GM21723 (cell line): ENCODE data around the gene SPATA4.
"Not testable (repeated sequence)": the region's sequence is repeated elsewhere in the genome, so short reads cannot be mapped to it uniquely, and the experiment has no call there.

Experiments
- ATAC-seq: cut with Tn5 transposase; IDR thresholded peaks from one replicate; pipeline ENCODE4 v1.9.1; 2021; ENCODE audit warnings: mild to moderate bottlenecking, moderate library complexity; ENCODE audit not compliant: unreplicated experiment

SPATA4 gene

GRCh38 chr4:176195184-176195978 is at the start of gene SPATA4:
TSS of gene SPATA4 (minus strand) at chr4:176195585. CDS start at chr4:176195562, 23 bp downstream.
- peak; percentile 99 for ATAC-seq

DNA sequence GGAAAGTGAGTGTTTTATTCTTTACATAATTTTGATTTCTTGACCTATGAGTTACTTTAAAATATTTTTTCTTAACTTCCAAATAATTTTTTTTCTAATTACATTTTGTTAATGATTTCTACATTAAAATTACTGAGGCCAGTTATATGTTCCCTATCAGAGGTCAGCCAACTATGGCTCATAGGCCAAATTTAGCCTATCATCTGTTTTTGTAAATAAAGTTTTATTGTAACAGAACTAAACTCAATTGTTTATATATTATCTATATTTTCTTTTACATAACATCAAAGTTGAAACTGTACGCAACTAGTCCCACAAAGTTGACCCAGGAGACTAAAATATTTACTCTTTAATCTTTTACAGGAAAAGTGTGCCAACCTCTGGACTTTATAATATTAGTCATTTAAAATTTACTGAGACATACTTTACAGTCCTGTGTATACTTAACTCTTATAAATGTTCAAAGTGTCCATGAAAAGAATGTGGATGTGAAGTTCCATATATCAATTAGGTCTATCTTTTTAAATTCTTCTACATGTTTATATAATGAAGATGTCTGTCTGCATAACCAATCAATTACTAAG is 47.5 kb upstream of the SPATA4 start:
- no peak for ATAC-seq

- ATAC-seq = no peak
Measured at GRCh38 chr4:176241703-176242102, 46.3 kb upstream of the SPATA4 start.

DNA sequence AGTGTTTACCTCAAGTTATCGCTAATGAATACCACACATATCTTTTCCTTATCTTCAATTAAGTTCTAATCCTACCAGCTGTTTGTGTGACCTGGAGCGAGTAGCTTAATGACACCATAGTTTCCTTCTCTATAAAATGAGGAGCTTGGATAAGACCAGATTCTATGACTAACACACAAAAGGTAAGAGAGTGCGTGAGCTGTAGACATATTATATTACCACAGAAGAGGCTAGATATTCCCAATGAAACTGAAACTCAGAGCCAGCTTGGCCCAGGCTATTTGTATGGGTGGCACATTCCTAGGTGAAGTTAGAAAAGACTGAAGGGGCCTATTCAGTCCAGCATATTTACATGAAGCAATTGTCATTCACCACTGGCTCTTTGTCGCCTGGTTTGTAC is 43.4 kb upstream of the SPATA4 start:
- ATAC-seq = no peak

DNA sequence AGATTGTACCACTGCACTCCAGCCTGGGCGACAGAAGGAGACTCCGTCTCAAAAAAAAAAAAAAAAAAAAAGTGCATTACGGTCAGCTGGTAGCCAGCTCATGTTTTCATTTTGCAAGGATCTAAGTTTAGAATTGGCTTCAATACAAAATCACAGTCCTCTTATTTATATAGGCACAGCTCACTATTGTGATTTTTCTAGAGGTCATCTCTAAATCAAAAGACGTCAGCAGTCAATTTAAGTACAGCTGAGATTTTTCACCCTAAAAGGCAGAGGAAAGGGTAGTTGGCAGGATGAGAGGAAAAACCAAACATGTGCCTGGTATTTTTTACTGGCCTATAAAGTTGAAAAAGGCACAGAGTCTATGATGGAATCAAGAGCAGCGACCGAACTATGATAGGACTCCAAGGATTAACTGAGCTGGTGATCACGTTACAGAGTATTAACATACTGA is 42.8 kb upstream of the SPATA4 start:
- ATAC-seq = no peak

DNA sequence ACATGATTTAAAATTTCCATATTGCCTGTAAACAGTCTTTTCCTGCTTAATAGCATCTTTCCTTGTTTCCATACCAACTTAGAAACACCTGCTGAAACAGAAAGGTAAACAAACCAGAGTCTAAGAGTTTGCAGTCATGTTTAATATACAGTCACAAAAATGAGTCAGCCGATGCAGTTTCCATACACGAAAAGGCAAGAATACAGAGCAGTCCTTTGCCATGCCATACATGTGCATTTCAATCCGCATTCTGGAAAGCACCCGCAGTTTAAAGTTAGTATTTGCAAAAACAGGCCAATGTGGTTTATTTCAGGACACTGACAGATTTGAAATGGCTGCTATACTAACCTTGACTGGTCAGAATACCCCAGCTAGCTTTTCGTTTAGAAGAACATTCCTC is 41.6 kb upstream of the SPATA4 start:
- no peak for ATAC-seq

DNA sequence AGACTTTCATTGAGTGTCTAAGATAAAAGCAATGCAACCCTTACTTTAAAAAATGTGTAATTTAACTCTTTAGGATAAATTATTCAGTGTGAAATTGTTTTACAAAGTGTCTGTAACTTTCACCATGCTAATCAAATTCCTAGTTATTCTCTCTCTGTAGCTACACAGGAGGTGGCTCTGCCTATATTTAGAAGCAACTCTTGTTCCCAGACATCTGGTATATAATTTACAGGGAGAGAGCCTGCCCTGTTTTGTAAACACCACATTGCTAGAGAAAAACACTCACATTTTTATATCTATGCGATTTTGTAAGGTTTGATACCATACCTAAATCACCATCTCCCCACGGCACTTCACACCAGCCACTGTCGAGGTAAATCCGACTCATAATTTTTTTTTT is 35.5 kb upstream of the SPATA4 start:
- no peak for ATAC-seq

- ATAC-seq = no peak
Measured at GRCh38 chr4:176229645-176230044, 34.3 kb upstream of the SPATA4 start.

DNA sequence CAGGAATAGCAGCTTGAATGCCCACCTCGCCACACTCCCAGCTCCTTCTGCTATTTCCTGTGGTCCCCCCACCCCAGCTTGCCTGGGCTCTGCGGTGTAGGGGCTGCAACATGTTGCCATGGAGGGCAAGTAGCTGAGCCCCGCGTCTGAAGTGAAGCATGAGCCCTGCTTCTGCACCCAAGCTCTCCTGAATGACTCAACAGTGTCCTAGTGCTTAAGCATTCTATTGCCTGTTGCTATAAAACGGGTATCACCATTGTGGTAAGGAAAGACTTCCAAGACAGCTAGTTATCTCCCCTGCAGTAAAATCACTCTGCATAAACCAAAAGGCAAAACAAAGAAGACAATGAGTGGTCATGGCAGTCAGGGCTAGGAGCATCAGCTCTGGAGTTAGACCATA is 31.4 kb upstream of the SPATA4 start:
- no peak for ATAC-seq

GRCh38 chr4:176223561-176223960 is 28.2 kb upstream of the SPATA4 start:
- no peak for ATAC-seq

GRCh38 chr4:176222149-176222548 is 26.8 kb upstream of the SPATA4 start:
- ATAC-seq = no peak

DNA sequence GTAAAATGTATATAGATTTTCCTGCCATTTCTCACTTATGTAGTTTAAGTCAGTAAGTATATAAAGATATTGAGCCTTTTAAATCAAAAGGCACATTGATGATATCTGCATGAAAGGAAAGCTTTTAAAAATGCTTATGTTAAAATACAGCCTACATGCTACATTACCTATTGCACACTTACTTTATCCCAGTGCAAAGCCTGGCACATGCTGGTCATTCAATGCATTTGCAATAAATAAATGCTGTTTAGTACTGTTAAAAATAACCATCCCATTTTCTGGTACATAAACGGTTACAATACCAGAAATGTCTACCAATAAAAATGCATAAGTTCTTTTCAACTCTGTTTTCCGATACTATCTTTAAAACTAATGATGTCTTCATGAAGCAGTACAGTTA is 22.1 kb upstream of the SPATA4 start:
- ATAC-seq = peak; percentile 55

GRCh38 chr4:176212351-176212750 is 17.0 kb upstream of the SPATA4 start:
- ATAC-seq = not testable (repeated sequence)

GRCh38 chr4:176210579-176211296 is 15.4 kb upstream of the SPATA4 start:
- no peak for ATAC-seq

DNA sequence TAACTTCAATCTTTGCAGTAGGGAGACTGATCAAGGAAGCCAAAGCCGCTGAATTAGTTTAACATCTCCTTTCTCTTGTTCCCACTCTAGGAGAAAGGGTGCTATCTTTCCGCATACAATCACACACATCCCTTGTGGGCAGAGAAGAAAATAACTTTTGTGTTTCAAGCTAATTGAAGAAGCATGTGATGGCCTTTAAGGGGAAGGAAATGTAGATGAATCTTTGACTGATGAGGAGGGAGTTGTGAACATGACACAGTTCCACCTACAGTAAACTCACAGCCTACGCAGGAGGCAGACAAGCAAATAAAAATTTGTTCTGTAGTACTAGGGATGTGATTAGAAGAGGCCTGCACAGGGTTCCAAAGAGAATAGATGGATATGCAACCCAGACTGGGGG is 14.7 kb upstream of the SPATA4 start:
- no peak for ATAC-seq

- ATAC-seq = no peak
Measured at GRCh38 chr4:176209535-176209934, 14.2 kb upstream of the SPATA4 start.

DNA sequence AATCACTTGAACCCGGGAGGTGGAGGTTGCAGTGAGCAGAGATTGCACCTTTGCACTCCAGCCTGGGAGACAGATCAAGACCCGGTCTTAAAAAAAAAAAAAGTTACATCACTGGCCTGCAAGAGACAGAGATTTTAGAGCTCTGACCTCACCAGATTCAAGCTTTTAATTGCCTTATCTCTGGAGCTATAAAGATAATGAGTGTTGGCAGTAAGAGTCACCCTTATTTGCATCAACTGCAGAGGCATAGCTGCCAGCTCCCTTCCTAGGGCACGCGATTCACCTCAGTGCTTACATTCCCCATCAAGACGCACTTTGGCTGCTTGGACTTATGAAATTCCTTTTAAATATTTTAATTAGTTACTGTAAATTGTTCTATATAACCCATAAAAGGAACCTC is 12.5 kb upstream of the SPATA4 start:
- no peak for ATAC-seq

GRCh38 chr4:176205299-176205698 is 9.9 kb upstream of the SPATA4 start:
- ATAC-seq = no peak

GRCh38 chr4:176198316-176198903 is 3.0 kb upstream of the SPATA4 start:
- no peak for ATAC-seq

DNA sequence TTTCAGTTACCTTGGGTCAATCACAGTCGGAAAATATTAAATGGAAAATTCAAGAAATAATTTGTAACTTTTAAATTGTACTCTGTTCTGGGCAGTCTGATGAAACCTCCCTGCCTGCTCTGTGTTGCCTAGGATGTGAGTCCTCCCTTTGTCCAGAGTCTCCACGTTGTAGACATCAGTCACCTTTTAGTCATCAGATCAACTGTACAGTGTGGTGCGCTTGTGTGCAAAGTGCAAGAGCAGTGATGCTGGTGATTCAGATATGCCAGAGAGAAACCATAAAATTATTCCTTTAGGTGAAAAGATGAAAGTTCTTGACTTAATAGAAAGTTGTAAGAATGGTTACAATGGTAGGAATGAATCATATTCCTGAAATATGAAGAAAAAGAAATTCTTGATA is 1.4 kb downstream of the SPATA4 start:
- no peak for ATAC-seq

DNA sequence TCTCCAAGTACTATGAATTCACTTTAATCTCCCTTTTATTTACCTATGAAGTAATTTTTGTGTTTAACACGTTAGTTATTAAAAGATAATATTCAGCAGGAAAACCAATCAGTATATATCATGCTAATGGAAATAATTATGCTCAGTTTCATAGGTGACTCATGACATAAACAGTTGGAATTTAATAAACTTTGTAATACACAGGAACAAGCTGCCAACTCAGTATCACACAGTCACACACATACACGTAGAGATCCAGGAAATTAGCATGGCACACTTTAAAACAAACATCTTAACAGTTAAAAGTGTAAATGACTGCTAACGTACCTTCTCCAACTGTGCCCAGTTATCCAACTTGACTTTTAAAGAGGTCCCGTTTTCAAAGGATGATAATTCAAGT is 2.3 kb downstream of the SPATA4 start:
- no peak for ATAC-seq

DNA sequence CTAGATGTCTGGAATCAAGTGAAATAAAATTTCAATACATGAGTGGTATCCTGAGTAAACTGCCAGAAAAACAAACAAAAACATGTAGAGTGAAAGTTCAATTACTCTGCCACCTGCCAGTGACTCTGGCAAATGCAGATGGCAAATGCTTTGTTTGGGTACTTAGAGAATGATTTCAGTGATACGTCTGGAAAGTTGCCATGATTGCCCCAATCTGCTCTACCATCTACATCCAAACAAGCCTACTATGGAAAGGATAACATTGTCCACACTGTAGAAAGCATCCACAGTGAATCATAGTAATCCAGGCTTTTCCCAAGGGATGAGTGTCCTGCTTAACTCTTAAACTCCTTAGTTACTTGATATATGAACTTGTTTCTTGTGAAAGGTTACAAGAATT is 3.4 kb downstream of the SPATA4 start:
- no peak for ATAC-seq
